ENCODE data around the gene C6orf89.

GRCh38 chr6:36853325-36853724 lies 32.4 kb upstream of the C6orf89 start:
- TF ChIP-seq EZH2 (IDR thresholded peaks at IDR 0.05) (no peak), POLR2AphosphoS5 (IDR thresholded peaks at IDR 0.05; ENCODE audit: borderline replicate concordance, low read depth, low read length) (no peak), FOXP2 (optimal IDR thresholded peaks at IDR 0.05; ENCODE audit: control extremely low read depth, extremely low read length, insufficient read depth) (no peak)

Data from SK-N-MC (cell line).